Measurements from ENCODE around the gene MYO1D.
"Not testable (repeated sequence)": the region's sequence is repeated elsewhere in the genome, so short reads cannot be mapped to it uniquely, and the experiment has no call there.

MYO1D gene

GRCh38 chr17:32769846-32770245 lies 107.1 kb downstream of the MYO1D start:
- DNase-seq, result no peak

- no peak for DNase-seq
These were observed 113.0 kb downstream of the MYO1D start for GRCh38 chr17:32763855-32764439.

GRCh38 chr17:32759476-32759875 lies 117.4 kb downstream of the MYO1D start:
- DNase-seq, result no peak

- DNase-seq, result no peak
These were observed 119.0 kb downstream of the MYO1D start for GRCh38 chr17:32757963-32758362.

- no peak for DNase-seq
These were observed 120.2 kb downstream of the MYO1D start for GRCh38 chr17:32756696-32757095.

- no peak for DNase-seq
These were observed 121.7 kb downstream of the MYO1D start for GRCh38 chr17:32755045-32755805.

GRCh38 chr17:32752934-32753333 lies 124.0 kb downstream of the MYO1D start:
- DNase-seq, result no peak

- DNase-seq, result no peak
These were observed 129.1 kb downstream of the MYO1D start for GRCh38 chr17:32747856-32748255.

- no peak for DNase-seq
These were observed 130.2 kb downstream of the MYO1D start for GRCh38 chr17:32746698-32747097.

GRCh38 chr17:32746280-32746679 lies 130.6 kb downstream of the MYO1D start:
- DNase-seq, result no peak

- no peak for DNase-seq
These were observed 134.0 kb downstream of the MYO1D start for GRCh38 chr17:32742681-32743538.

GRCh38 chr17:32741381-32741780 lies 135.5 kb downstream of the MYO1D start:
- no peak for DNase-seq

- DNase-seq, result no peak
These were observed 137.2 kb downstream of the MYO1D start for GRCh38 chr17:32739722-32740121.

- DNase-seq, result not testable (repeated sequence)
These were observed 137.8 kb downstream of the MYO1D start for GRCh38 chr17:32739151-32739550.

- no peak for DNase-seq
These were observed 143.5 kb downstream of the MYO1D start for GRCh38 chr17:32733401-32733800.

- DNase-seq, result no peak
These were observed 144.0 kb downstream of the MYO1D start for GRCh38 chr17:32732900-32733299.

- DNase-seq, result no peak
These were observed 144.7 kb downstream of the MYO1D start for GRCh38 chr17:32732296-32732642.

- DNase-seq, result no peak
These were observed 145.2 kb downstream of the MYO1D start for GRCh38 chr17:32731556-32732295.

- DNase-seq, result no peak
These were observed 149.2 kb downstream of the MYO1D start for GRCh38 chr17:32727681-32728080.

- DNase-seq, result no peak
These were observed 151.2 kb downstream of the MYO1D start for GRCh38 chr17:32725697-32726096.

- DNase-seq, result no peak
These were observed 153.5 kb downstream of the MYO1D start for GRCh38 chr17:32723310-32723955.

- no peak for DNase-seq
These were observed 154.2 kb downstream of the MYO1D start for GRCh38 chr17:32722733-32723132.

GRCh38 chr17:32720671-32721070 lies 156.3 kb downstream of the MYO1D start:
- DNase-seq, result no peak

All from stimulated activated CD4-positive, alpha-beta T cell treated with anti-CD3 and anti-CD28 coated beads, Interleukin-2, amount 100 ng/mL, for 24 hours (primary cell).